ENCODE results near the gene LYPD5. TPM values are rescaled to one million over a fixed set of nuclear protein-coding genes. Genes with fewer than 3 reads are reported as not detected.
A peak's percentile ranks its signal among the peaks of the same experiment; 100 is the strongest.

The LYPD5 gene
- total and polyA plus RNA-seq, 2 of the 13 experiments (the other 11 are each of a cell fraction or from before 2014, with no cell fraction given), result not detected

- TF ChIP-seq, protein P1, sequence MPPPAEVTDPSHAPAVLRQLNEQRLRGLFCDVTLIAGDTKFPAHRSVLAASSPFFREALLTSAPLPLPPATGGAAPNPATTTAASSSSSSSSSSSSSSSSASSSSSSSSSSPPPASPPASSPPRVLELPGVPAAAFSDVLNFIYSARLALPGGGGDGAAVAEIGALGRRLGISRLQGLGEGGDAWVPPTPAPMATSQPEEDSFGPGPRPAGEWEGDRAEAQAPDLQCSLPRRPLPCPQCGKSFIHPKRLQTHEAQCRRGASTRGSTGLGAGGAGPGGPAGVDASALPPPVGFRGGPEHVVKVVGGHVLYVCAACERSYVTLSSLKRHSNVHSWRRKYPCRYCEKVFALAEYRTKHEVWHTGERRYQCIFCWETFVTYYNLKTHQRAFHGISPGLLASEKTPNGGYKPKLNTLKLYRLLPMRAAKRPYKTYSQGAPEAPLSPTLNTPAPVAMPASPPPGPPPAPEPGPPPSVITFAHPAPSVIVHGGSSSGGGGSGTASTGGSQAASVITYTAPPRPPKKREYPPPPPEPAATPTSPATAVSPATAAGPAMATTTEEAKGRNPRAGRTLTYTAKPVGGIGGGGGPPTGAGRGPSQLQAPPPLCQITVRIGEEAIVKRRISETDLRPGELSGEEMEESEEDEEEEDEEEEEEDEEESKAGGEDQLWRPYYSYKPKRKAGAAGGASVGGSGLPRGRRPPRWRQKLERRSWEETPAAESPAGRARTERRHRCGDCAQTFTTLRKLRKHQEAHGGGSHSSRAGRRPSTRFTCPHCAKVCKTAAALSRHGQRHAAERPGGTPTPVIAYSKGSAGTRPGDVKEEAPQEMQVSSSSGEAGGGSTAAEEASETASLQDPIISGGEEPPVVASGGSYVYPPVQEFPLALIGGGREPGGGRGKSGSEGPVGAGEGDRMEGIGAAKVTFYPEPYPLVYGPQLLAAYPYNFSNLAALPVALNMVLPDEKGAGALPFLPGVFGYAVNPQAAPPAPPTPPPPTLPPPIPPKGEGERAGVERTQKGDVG (CRISPR knock-in tag; IDR thresholded peaks at IDR 0.05; ENCODE audit: borderline replicate concordance), result no peak
- TF ChIP-seq PAXIP1 (CRISPR knock-in tag; conservative IDR thresholded peaks at IDR 0.05) (no peak), HES4 (CRISPR knock-in tag; IDR thresholded peaks at IDR 0.05; ENCODE audit: borderline replicate concordance) (0 out of 2 replicates have a peak, but pooled peaks have one; percentile 31), SIX4 (CRISPR knock-in tag; IDR thresholded peaks at IDR 0.05) (peak; percentile 42; the same call in 1 of the 2 replicates), SAP130 (CRISPR knock-in tag; IDR thresholded peaks at IDR 0.05; ENCODE audit: low read depth) (peak; percentile 51; the same call in 1 of the 2 replicates), ZSCAN9 (CRISPR knock-in tag; IDR thresholded peaks at IDR 0.05; ENCODE audit: borderline replicate concordance) (peak; percentile 92; the same call in 1 of the 2 replicates), ZFYVE20 (CRISPR knock-in tag; IDR thresholded peaks at IDR 0.05; ENCODE audit: borderline replicate concordance, low read depth) (0 out of 2 replicates have a peak, but pooled peaks have one; percentile 51), DNMT3B (CRISPR knock-in tag; conservative IDR thresholded peaks at IDR 0.05) (0 out of 2 replicates have a peak, but pooled peaks have one; percentile 57), ZNF30 (CRISPR knock-in tag; IDR thresholded peaks at IDR 0.05) (no peak), ZNF773 (CRISPR knock-in tag; IDR thresholded peaks at IDR 0.05; ENCODE audit: borderline replicate concordance) (0 out of 2 replicates have a peak, but pooled peaks have one; percentile 43), TGIF2 (CRISPR knock-in tag; IDR thresholded peaks at IDR 0.05) (peak; percentile 89; the same call in 1 of the 2 replicates), ZNF441 (CRISPR knock-in tag; IDR thresholded peaks at IDR 0.05; ENCODE audit: borderline replicate concordance) (peak; percentile 56; the same call in 1 of the 2 replicates), ZBTB8A (CRISPR knock-in tag; IDR thresholded peaks at IDR 0.05; ENCODE audit: borderline replicate concordance, low read depth) (no peak), FOXM1 (CRISPR knock-in tag; IDR thresholded peaks at IDR 0.05) (no peak)
- TF ChIP-seq, protein P2, sequence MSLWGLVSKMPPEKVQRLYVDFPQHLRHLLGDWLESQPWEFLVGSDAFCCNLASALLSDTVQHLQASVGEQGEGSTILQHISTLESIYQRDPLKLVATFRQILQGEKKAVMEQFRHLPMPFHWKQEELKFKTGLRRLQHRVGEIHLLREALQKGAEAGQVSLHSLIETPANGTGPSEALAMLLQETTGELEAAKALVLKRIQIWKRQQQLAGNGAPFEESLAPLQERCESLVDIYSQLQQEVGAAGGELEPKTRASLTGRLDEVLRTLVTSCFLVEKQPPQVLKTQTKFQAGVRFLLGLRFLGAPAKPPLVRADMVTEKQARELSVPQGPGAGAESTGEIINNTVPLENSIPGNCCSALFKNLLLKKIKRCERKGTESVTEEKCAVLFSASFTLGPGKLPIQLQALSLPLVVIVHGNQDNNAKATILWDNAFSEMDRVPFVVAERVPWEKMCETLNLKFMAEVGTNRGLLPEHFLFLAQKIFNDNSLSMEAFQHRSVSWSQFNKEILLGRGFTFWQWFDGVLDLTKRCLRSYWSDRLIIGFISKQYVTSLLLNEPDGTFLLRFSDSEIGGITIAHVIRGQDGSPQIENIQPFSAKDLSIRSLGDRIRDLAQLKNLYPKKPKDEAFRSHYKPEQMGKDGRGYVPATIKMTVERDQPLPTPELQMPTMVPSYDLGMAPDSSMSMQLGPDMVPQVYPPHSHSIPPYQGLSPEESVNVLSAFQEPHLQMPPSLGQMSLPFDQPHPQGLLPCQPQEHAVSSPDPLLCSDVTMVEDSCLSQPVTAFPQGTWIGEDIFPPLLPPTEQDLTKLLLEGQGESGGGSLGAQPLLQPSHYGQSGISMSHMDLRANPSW (CRISPR knock-in tag; IDR thresholded peaks at IDR 0.05; ENCODE audit: borderline replicate concordance), result no peak
- TF ChIP-seq, protein P3, sequence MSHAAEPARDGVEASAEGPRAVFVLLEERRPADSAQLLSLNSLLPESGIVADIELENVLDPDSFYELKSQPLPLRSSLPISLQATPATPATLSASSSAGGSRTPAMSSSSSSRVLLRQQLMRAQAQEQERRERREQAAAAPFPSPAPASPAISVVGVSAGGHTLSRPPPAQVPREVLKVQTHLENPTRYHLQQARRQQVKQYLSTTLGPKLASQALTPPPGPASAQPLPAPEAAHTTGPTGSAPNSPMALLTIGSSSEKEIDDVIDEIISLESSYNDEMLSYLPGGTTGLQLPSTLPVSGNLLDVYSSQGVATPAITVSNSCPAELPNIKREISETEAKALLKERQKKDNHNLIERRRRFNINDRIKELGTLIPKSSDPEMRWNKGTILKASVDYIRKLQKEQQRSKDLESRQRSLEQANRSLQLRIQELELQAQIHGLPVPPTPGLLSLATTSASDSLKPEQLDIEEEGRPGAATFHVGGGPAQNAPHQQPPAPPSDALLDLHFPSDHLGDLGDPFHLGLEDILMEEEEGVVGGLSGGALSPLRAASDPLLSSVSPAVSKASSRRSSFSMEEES (CRISPR knock-in tag; IDR thresholded peaks at IDR 0.05), result peak; percentile 70; the same call in 1 of the 2 replicates
- TF ChIP-seq, protein P4, sequence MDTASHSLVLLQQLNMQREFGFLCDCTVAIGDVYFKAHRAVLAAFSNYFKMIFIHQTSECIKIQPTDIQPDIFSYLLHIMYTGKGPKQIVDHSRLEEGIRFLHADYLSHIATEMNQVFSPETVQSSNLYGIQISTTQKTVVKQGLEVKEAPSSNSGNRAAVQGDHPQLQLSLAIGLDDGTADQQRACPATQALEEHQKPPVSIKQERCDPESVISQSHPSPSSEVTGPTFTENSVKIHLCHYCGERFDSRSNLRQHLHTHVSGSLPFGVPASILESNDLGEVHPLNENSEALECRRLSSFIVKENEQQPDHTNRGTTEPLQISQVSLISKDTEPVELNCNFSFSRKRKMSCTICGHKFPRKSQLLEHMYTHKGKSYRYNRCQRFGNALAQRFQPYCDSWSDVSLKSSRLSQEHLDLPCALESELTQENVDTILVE (CRISPR knock-in tag; IDR thresholded peaks at IDR 0.05), result peak; percentile 81; the same call in 1 of the 2 replicates
Measured at GRCh38 chr19:43789029-43789428, 13.2 kb downstream of the LYPD5 start (continued).

Measured in HepG2 (cell line).